ENCODE data around the gene SDK1. TPM values are rescaled to one million over a fixed set of nuclear protein-coding genes. Genes with fewer than 3 reads are reported as not detected.

The SDK1 gene
- total RNA-seq, 1 experiment from 2014 or later, result 7.1 TPM

GRCh38 chr7:3459111-3459510 is 158.1 kb downstream of the SDK1 start:
- no peak for TF ChIP-seq CTCF (IDR thresholded peaks at IDR 0.05; ENCODE audit: insufficient read depth in 1 of 2, low read depth in 1 of 2, low read length in 1 of 2, severe bottlenecking in 1 of 2, unreplicated experiment in 1 of 2)
- intact Hi-C loops (cut with micrococcal nuclease; ENCODE audit: unreplicated experiment), result no loop called here
- POLR2A ChIA-PET, result no interaction called here
- no peaks in the 10 kb centered on the region for H3K9me3 ChIP-seq
- Mint-ChIP-seq H3K27me3 (ENCODE audit: insufficient read depth, unreplicated experiment) (no peaks in the 10 kb centered on the region), H3K27ac (ENCODE audit: unreplicated experiment) (no peak overlapping the region), H3K36me3 (ENCODE audit: insufficient read depth, unreplicated experiment) (no peaks in the 10 kb centered on the region), H3K4me3 (ENCODE audit: unreplicated experiment) (no peak overlapping the region), H3K4me1 (ENCODE audit: low read depth, unreplicated experiment) (peaks cover 14% of the 10 kb centered on the region), H3K9me3 (ENCODE audit: unreplicated experiment) (peaks cover 13% of the 10 kb centered on the region)
- no peaks in the 10 kb centered on the region for H3K27me3 ChIP-seq (replicated peaks; ENCODE audit: control insufficient read depth, insufficient read depth, low read length)
- CTCF ChIA-PET, result no interaction called here
- DNase-seq, result no peak
- peaks cover 5% of the 10 kb centered on the region; the same call in 1 of the 2 replicates for H3K4me1 ChIP-seq
- H3K36me3 ChIP-seq (ENCODE audit: control insufficient read depth, insufficient read depth, low read length), result no peaks in the 10 kb centered on the region
- BruUV-seq (replicated peaks), result no TSS peak
- H3K4me3 ChIP-seq (ENCODE audit: low read depth, low read length), result no peak overlapping the region

- CTCF ChIA-PET, result no interaction called here
- no TSS peak for BruUV-seq (replicated peaks)
- H3K27me3 ChIP-seq (replicated peaks; ENCODE audit: control insufficient read depth, insufficient read depth, low read length), result no peaks in the 10 kb centered on the region
- H3K4me3 ChIP-seq (ENCODE audit: low read depth, low read length), result no peak overlapping the region
- H3K4me1 ChIP-seq, result peaks cover 5% of the 10 kb centered on the region; the same call in 1 of the 2 replicates
- Mint-ChIP-seq H3K4me1 (ENCODE audit: low read depth, unreplicated experiment) (peaks cover 7% of the 10 kb centered on the region), H3K9me3 (ENCODE audit: unreplicated experiment) (peaks cover 4% of the 10 kb centered on the region), H3K27me3 (ENCODE audit: insufficient read depth, unreplicated experiment) (no peaks in the 10 kb centered on the region), H3K4me3 (ENCODE audit: unreplicated experiment) (no peak overlapping the region), H3K27ac (ENCODE audit: unreplicated experiment) (no peak overlapping the region), H3K36me3 (ENCODE audit: insufficient read depth, unreplicated experiment) (no peaks in the 10 kb centered on the region)
- no peaks in the 10 kb centered on the region for H3K36me3 ChIP-seq (ENCODE audit: control insufficient read depth, insufficient read depth, low read length)
- H3K9me3 ChIP-seq, result no peaks in the 10 kb centered on the region
- POLR2A ChIA-PET, result no interaction called here
- DNase-seq, result no peak
- TF ChIP-seq CTCF (IDR thresholded peaks at IDR 0.05; ENCODE audit: insufficient read depth in 1 of 2, low read depth in 1 of 2, low read length in 1 of 2, severe bottlenecking in 1 of 2, unreplicated experiment in 1 of 2), result no peak
- intact Hi-C loops (cut with micrococcal nuclease; ENCODE audit: unreplicated experiment), result no loop called here
Measured at GRCh38 chr7:3461923-3462322, 160.9 kb downstream of the SDK1 start.

- DNase-seq, result peak in 1 of 2 experiments; percentile 14
- no peak overlapping the region for H3K27ac Mint-ChIP-seq (ENCODE audit: unreplicated experiment)
- peaks cover 13% of the 10 kb centered on the region for H3K4me1 Mint-ChIP-seq (ENCODE audit: low read depth, unreplicated experiment)
Measured at GRCh38 chr7:3463696-3464095, 162.6 kb downstream of the SDK1 start.

More at GRCh38 chr7:3463696-3464095, 162.6 kb downstream of the SDK1 start:
- H3K9me3 ChIP-seq, result no peaks in the 10 kb centered on the region
- CTCF ChIA-PET, result no interaction called here
- H3K36me3 Mint-ChIP-seq (ENCODE audit: insufficient read depth, unreplicated experiment), result no peaks in the 10 kb centered on the region
- TF ChIP-seq CTCF (IDR thresholded peaks at IDR 0.05; ENCODE audit: insufficient read depth in 1 of 2, low read depth in 1 of 2, low read length in 1 of 2, severe bottlenecking in 1 of 2, unreplicated experiment in 1 of 2), result no peak
- no peak overlapping the region for H3K4me3 Mint-ChIP-seq (ENCODE audit: unreplicated experiment)
- no TSS peak for BruUV-seq (replicated peaks)
- H3K27me3 ChIP-seq (replicated peaks; ENCODE audit: control insufficient read depth, insufficient read depth, low read length), result no peaks in the 10 kb centered on the region
- H3K4me3 ChIP-seq (ENCODE audit: low read depth, low read length), result no peak overlapping the region
- H3K9me3 Mint-ChIP-seq (ENCODE audit: unreplicated experiment), result no peaks in the 10 kb centered on the region
- H3K27me3 Mint-ChIP-seq (ENCODE audit: insufficient read depth, unreplicated experiment), result no peaks in the 10 kb centered on the region
- POLR2A ChIA-PET, result no interaction called here
- intact Hi-C loops (cut with micrococcal nuclease; ENCODE audit: unreplicated experiment), result no loop called here
- no peaks in the 10 kb centered on the region for H3K36me3 ChIP-seq (ENCODE audit: control insufficient read depth, insufficient read depth, low read length)
- peaks cover 10% of the 10 kb centered on the region; the same call in 1 of the 2 replicates for H3K4me1 ChIP-seq

All from Caco-2 (cell line).